ENCODE results near the gene ST14. TPM values are rescaled to one million over a fixed set of nuclear protein-coding genes. Genes with fewer than 3 reads are reported as not detected.

The ST14 gene
- total RNA-seq, 2 donors from 2014 or later: 17.5 to 21.7 TPM

- no peak for DNase-seq
- peaks cover 23% of the 10 kb centered on the region for H3K4me1 ChIP-seq (ENCODE audit: control insufficient read depth, insufficient read depth, low read length)
- H3K4me3 ChIP-seq (ENCODE audit: low read length): no peak overlapping the region
- H3K9me3 ChIP-seq (ENCODE audit: control insufficient read depth, low read length): no peaks in the 10 kb centered on the region
- TF ChIP-seq, protein P1, sequence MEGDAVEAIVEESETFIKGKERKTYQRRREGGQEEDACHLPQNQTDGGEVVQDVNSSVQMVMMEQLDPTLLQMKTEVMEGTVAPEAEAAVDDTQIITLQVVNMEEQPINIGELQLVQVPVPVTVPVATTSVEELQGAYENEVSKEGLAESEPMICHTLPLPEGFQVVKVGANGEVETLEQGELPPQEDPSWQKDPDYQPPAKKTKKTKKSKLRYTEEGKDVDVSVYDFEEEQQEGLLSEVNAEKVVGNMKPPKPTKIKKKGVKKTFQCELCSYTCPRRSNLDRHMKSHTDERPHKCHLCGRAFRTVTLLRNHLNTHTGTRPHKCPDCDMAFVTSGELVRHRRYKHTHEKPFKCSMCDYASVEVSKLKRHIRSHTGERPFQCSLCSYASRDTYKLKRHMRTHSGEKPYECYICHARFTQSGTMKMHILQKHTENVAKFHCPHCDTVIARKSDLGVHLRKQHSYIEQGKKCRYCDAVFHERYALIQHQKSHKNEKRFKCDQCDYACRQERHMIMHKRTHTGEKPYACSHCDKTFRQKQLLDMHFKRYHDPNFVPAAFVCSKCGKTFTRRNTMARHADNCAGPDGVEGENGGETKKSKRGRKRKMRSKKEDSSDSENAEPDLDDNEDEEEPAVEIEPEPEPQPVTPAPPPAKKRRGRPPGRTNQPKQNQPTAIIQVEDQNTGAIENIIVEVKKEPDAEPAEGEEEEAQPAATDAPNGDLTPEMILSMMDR (conservative IDR thresholded peaks at IDR 0.05): no peak
- H3K4me3 Mint-ChIP-seq: no peak overlapping the region
- H3K36me3 Mint-ChIP-seq (ENCODE audit: low read depth): peaks cover 61% of the 10 kb centered on the region
- no peaks in the 10 kb centered on the region for H3K9me3 Mint-ChIP-seq
- peaks cover 95% of the 10 kb centered on the region for H3K36me3 ChIP-seq (ENCODE audit: control insufficient read depth, insufficient read depth, low read length)
- H3K4me1 Mint-ChIP-seq: peaks cover 54% of the 10 kb centered on the region
- H3K27me3 ChIP-seq (ENCODE audit: control insufficient read depth, insufficient read depth, low read length, poor library complexity, severe bottlenecking): no peaks in the 10 kb centered on the region
- no peaks in the 10 kb centered on the region for H3K27me3 Mint-ChIP-seq (ENCODE audit: insufficient read depth)
- 95 to 100% methylated on average over 2 of the region's 2 CpGs for WGBS, 2 experiments (ENCODE audit: insufficient coverage in 1 of 2, insufficient read length in 1 of 2)
- peak overlapping the region; percentile 81 for H3K27ac Mint-ChIP-seq
- no peak overlapping the region for H3K27ac ChIP-seq (ENCODE audit: low read depth, low read length)
- H3K9ac ChIP-seq (ENCODE audit: extremely low read depth, low read length, poor library complexity, severe bottlenecking): no peak overlapping the region
Measured at GRCh38 chr11:130115218-130115617, 44.4 kb upstream of the ST14 start.

GRCh38 chr11:130118165-130118564 lies 41.4 kb upstream of the ST14 start:
- H3K27me3 Mint-ChIP-seq (ENCODE audit: insufficient read depth): no peaks in the 10 kb centered on the region
- Histone ChIP-seq H3K36me3 (ENCODE audit: control insufficient read depth, insufficient read depth, low read length) (peaks cover 95% of the 10 kb centered on the region), H3K9me3 (ENCODE audit: control insufficient read depth, low read length) (no peaks in the 10 kb centered on the region), H3K4me1 (ENCODE audit: control insufficient read depth, insufficient read depth, low read length) (peaks cover 7% of the 10 kb centered on the region), H3K9ac (ENCODE audit: extremely low read depth, low read length, poor library complexity, severe bottlenecking) (no peak overlapping the region), H3K4me3 (ENCODE audit: low read length) (no peak overlapping the region), H3K27ac (ENCODE audit: low read depth, low read length) (no peak overlapping the region), H3K27me3 (ENCODE audit: control insufficient read depth, insufficient read depth, low read length, poor library complexity, severe bottlenecking) (no peaks in the 10 kb centered on the region)
- no peak for DNase-seq
- TF ChIP-seq, protein P1 (conservative IDR thresholded peaks at IDR 0.05): no peak
- no peak overlapping the region for H3K4me3 Mint-ChIP-seq
- H3K27ac Mint-ChIP-seq: no peak overlapping the region
- H3K4me1 Mint-ChIP-seq: peaks cover 28% of the 10 kb centered on the region
- no peaks in the 10 kb centered on the region for H3K9me3 Mint-ChIP-seq
- H3K36me3 Mint-ChIP-seq (ENCODE audit: low read depth): peaks cover 65% of the 10 kb centered on the region
- 95% methylated on average over 2 of the region's 2 CpGs; no CpG with 5 or more reads in 1 of the 2 experiments for WGBS, 2 experiments (ENCODE audit: insufficient coverage in 1 of 2, insufficient read length in 1 of 2)

- Histone ChIP-seq H3K4me3 (ENCODE audit: low read length) (no peak overlapping the region), H3K4me1 (ENCODE audit: control insufficient read depth, insufficient read depth, low read length) (peaks cover 7% of the 10 kb centered on the region), H3K9ac (ENCODE audit: extremely low read depth, low read length, poor library complexity, severe bottlenecking) (no peak overlapping the region), H3K27ac (ENCODE audit: low read depth, low read length) (no peak overlapping the region), H3K27me3 (ENCODE audit: control insufficient read depth, insufficient read depth, low read length, poor library complexity, severe bottlenecking) (no peaks in the 10 kb centered on the region), H3K9me3 (ENCODE audit: control insufficient read depth, low read length) (no peaks in the 10 kb centered on the region), H3K36me3 (ENCODE audit: control insufficient read depth, insufficient read depth, low read length) (peaks cover 97% of the 10 kb centered on the region)
- no peak for DNase-seq
- TF ChIP-seq, protein P1 (conservative IDR thresholded peaks at IDR 0.05): no peak
- Mint-ChIP-seq H3K27me3 (ENCODE audit: insufficient read depth) (no peaks in the 10 kb centered on the region), H3K36me3 (ENCODE audit: low read depth) (peaks cover 67% of the 10 kb centered on the region), H3K4me3 (no peak overlapping the region), H3K9me3 (no peaks in the 10 kb centered on the region), H3K27ac (peak overlapping the region; percentile 57), H3K4me1 (peaks cover 28% of the 10 kb centered on the region)
- WGBS, 2 experiments (ENCODE audit: insufficient coverage in 1 of 2, insufficient read length in 1 of 2): 95 to 96% methylated on average over 8 to 9 of the region's 9 CpGs
Measured at GRCh38 chr11:130118636-130119387, 40.8 kb upstream of the ST14 start.
